Ascending aorta (tissue), 2 donors: ENCODE measurements around the gene GPX2. TPM values are rescaled to one million over a fixed set of nuclear protein-coding genes. Genes with fewer than 3 reads are reported as not detected.

Experiments
- DNase-seq, 2 donors: peaks; one replicate each; pipeline ENCODE4 v3.0.0-alpha.2; 2019; ENCODE audit warnings: low spot score in 2 of 2
- H3K27ac ChIP-seq, 2 donors: fragments of 200-600 bp; sonication (generic); one replicate each; pipeline ENCODE4 v1.5.1; 2016 to 2017; ENCODE audit warnings: mild to moderate bottlenecking in 1 of 2
- H3K27me3 ChIP-seq: fragments of 200-600 bp; sonication (generic); one replicate; pipeline ENCODE4 v1.5.1; 2017
- H3K36me3 ChIP-seq, 2 donors: fragments of 200-600 bp; sonication (generic); one replicate each; pipeline ENCODE4 v1.5.1; 2016
- H3K4me1 ChIP-seq, 2 donors: fragments of 200-600 bp; sonication (generic); one replicate each; pipeline ENCODE4 v1.5.1; 2016 to 2017; ENCODE audit warnings: mild to moderate bottlenecking in 1 of 2
- H3K4me3 ChIP-seq, 2 donors: fragments of 200-600 bp; sonication (generic); one replicate each; pipeline ENCODE4 v1.5.1; 2016 to 2017; ENCODE audit warnings: mild to moderate bottlenecking in 1 of 2
- H3K9me3 ChIP-seq, 2 donors: fragments of 200-600 bp; sonication (generic); one replicate each; pipeline ENCODE4 v1.5.1; 2016
- CTCF ChIP-seq, 3 experiments: fragments of 200-600 bp in 2 of 3; fragments of 450-650 bp in 1 of 3; sonication (generic) in 2 of 3; IDR thresholded peaks; one replicate each; pipeline ENCODE4 v1.5.1; 2016 to 2019; ENCODE audit warnings: antibody characterized with exemption in 3 of 3, mild to moderate bottlenecking in 1 of 3, moderate library complexity in 1 of 3
- intact Hi-C: fragments of 100-400 bp; cut with DNase I; formaldehyde crosslinking; loops from one replicate; pipeline ENCODE4 v1.15.1; 2023
- total RNA-seq: library from RNA; depleted of rRNA; stranded (reverse); fragments of >200 nt; gene quantifications from one replicate; pipeline ENCODE4 v1.1.0, GENCODE V29; 2016

The GPX2 gene
- total RNA-seq, 1 donor from 2014 or later = not detected

GRCh38 chr14:64932231-64932630 is 10.3 kb downstream of the GPX2 start:
- Histone ChIP-seq H3K27me3 (no peaks in the 10 kb centered on the region), H3K4me3 (no peak overlapping the region), H3K27ac (no peak overlapping the region), H3K9me3 (no peaks in the 10 kb centered on the region), H3K4me1 (peaks cover 4 to 35% of the 10 kb centered on the region in 2 donors), H3K36me3 (peaks cover 13 to 33% of the 10 kb centered on the region in 2 donors)
- no peak for TF ChIP-seq CTCF (IDR thresholded peaks at IDR 0.05)
- intact Hi-C loops = no loop called here
- DNase-seq = no peak

GRCh38 chr14:64931123-64931522 is 11.4 kb downstream of the GPX2 start:
- H3K4me3 ChIP-seq = no peak overlapping the region
- H3K36me3 ChIP-seq = peaks cover 23 to 39% of the 10 kb centered on the region in 2 donors
- intact Hi-C loops = no loop called here
- H3K27me3 ChIP-seq = no peaks in the 10 kb centered on the region
- H3K27ac ChIP-seq = peak overlapping the region; percentile 31 to 63
- no peaks in the 10 kb centered on the region for H3K9me3 ChIP-seq
- no peak for DNase-seq
- no peak for TF ChIP-seq CTCF (IDR thresholded peaks at IDR 0.05)
- peaks cover 4 to 31% of the 10 kb centered on the region in 2 donors for H3K4me1 ChIP-seq

- Histone ChIP-seq H3K27ac (peak overlapping the region; percentile 31 to 63), H3K4me3 (no peak overlapping the region), H3K27me3 (no peaks in the 10 kb centered on the region), H3K4me1 (peaks cover 4 to 29% of the 10 kb centered on the region in 2 donors), H3K36me3 (peaks cover 23 to 46% of the 10 kb centered on the region in 2 donors), H3K9me3 (no peaks in the 10 kb centered on the region)
- DNase-seq = no peak
- intact Hi-C loops = no loop called here
- TF ChIP-seq CTCF (IDR thresholded peaks at IDR 0.05) = no peak
Measured at GRCh38 chr14:64930085-64930843, 12.3 kb downstream of the GPX2 start.

- DNase-seq = no peak
- Histone ChIP-seq H3K9me3 (no peaks in the 10 kb centered on the region), H3K4me3 (no peak overlapping the region), H3K4me1 (peaks cover 4 to 28% of the 10 kb centered on the region in 2 donors), H3K27me3 (no peaks in the 10 kb centered on the region), H3K27ac (peak overlapping the region; percentile 31 to 63), H3K36me3 (peaks cover 23 to 54% of the 10 kb centered on the region in 2 donors)
- intact Hi-C loops = no loop called here
- no peak for TF ChIP-seq CTCF (IDR thresholded peaks at IDR 0.05)
Measured at GRCh38 chr14:64929014-64929359, 13.6 kb downstream of the GPX2 start.

- DNase-seq = no peak
- no peak for TF ChIP-seq CTCF (IDR thresholded peaks at IDR 0.05)
- no peaks in the 10 kb centered on the region for H3K9me3 ChIP-seq
- peaks cover 23 to 50% of the 10 kb centered on the region in 2 donors for H3K36me3 ChIP-seq
- no peaks in the 10 kb centered on the region for H3K27me3 ChIP-seq
- intact Hi-C loops = no loop called here
- H3K4me3 ChIP-seq = no peak overlapping the region
- H3K27ac ChIP-seq = peak overlapping the region; percentile 31 to 63
- peaks cover 4 to 28% of the 10 kb centered on the region in 2 donors for H3K4me1 ChIP-seq
Measured at GRCh38 chr14:64928239-64929013, 14.1 kb downstream of the GPX2 start.
